SH-SY5Y (cell line): ENCODE data around the gene VDR.

Source experiments
- GATA2 ChIP-seq: IDR thresholded peaks from 2 replicates; pipeline ENCODE4 v1.6.1; 2011; ENCODE audit warnings: mild to moderate bottlenecking, low read depth, low read length
- GATA3 ChIP-seq: IDR thresholded peaks from 2 replicates; pipeline ENCODE4 v1.6.1; 2011; ENCODE audit warnings: low read depth, mild to moderate bottlenecking, low read length, moderate library complexity

DNA sequence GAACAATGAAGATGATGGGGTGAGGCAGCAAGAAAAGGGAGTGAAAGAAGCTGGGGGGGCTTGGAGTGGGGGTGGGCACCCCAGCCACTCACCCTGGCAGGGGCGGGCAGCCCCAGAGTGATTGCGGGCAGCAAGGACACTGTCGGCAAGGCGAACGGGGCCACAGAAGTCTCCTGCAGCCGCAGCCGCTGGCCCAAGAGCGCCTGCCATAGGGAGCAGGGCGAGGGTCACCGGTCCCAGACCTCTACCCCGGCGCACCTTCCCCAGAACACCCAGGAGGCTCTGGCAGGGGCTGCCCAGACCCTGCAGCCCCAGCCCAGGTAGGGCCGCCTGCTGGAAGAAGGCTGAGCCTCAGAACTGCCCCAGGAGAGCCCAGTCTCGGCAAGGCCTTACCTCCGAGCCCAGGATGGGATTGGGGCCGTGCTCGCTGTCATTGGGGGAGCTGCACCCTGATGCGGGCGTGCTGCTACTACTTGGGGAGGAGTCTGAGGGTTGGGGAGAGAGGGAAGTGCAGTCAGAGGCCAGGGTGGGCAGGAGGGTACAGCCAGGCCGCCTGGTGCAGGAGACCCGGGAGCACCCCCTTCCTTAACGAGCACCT lies 108.9 kb downstream of the VDR start:
- TF ChIP-seq GATA2 (no peak), GATA3 (no peak)
